Chondrocyte (in vitro differentiated cells): ENCODE results near the gene SLC9C2. TPM values are rescaled to one million over a fixed set of nuclear protein-coding genes. Genes with fewer than 3 reads are reported as not detected.

Experiments
- DNase-seq: peaks from one replicate; pipeline ENCODE4 v3.0.0; 2021; ENCODE audit warnings: mixed read lengths, low spot score
- H3K27ac Mint-ChIP-seq: one replicate; pipeline ENCODE4 v1.8.0; 2021; ENCODE audit warnings: mild to moderate bottlenecking, moderate library complexity, mixed read lengths; ENCODE audit not compliant: unreplicated experiment
- H3K27me3 Mint-ChIP-seq: 2 replicates; pipeline ENCODE4 v1.8.0; 2021; ENCODE audit warnings: low read depth, mixed read lengths
- H3K36me3 Mint-ChIP-seq: 2 replicates; pipeline ENCODE4 v1.8.0; 2021; ENCODE audit warnings: low read depth, mixed read lengths
- H3K4me1 Mint-ChIP-seq: 2 replicates; pipeline ENCODE4 v1.8.0; 2021; ENCODE audit warnings: low read depth, mild to moderate bottlenecking, mixed read lengths
- H3K4me3 Mint-ChIP-seq: one replicate; pipeline ENCODE4 v1.8.0; 2021; ENCODE audit warnings: mild to moderate bottlenecking, moderate library complexity, mixed read lengths; ENCODE audit not compliant: unreplicated experiment
- H3K9me3 Mint-ChIP-seq: 2 replicates; pipeline ENCODE4 v1.8.0; 2021; ENCODE audit warnings: low read depth, mixed read lengths
- total RNA-seq: library from RNA; stranded (reverse); gene quantifications from 3 replicates; pipeline ENCODE4 v1.2.1, GENCODE V29; 2021
- TF ChIP-seq, protein P1 (sequence below): fragments of 200-600 bp; sonication (generic); IDR thresholded peaks from 2 replicates; pipeline ENCODE4 v1.5.0; 2021; ENCODE audit warnings: antibody characterized with exemption, mild to moderate bottlenecking, moderate library complexity

The SLC9C2 gene
- total RNA-seq, 1 donor from 2014 or later, result not detected

DNA sequence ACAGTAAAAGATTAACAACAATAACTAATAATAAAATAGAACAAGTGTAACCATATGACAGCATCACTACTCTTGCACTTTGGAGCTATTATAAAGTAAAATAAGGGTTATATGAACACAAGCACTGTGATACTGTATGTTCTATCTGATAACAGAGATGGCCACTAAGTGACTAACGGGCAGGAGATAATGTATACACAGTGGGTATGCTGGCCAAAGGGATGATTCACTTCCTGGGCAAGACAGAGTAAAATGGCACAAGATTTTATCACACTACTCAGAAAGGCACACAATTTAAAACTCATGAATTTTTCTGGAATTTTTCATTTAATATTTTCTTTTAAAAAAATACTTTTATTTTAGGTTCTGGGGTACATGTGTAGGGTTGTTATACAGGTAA is 12.3 kb downstream of the SLC9C2 start:
- DNase-seq, result no peak
- H3K36me3 Mint-ChIP-seq, result no peaks in the 10 kb centered on the region
- TF ChIP-seq, protein P1, sequence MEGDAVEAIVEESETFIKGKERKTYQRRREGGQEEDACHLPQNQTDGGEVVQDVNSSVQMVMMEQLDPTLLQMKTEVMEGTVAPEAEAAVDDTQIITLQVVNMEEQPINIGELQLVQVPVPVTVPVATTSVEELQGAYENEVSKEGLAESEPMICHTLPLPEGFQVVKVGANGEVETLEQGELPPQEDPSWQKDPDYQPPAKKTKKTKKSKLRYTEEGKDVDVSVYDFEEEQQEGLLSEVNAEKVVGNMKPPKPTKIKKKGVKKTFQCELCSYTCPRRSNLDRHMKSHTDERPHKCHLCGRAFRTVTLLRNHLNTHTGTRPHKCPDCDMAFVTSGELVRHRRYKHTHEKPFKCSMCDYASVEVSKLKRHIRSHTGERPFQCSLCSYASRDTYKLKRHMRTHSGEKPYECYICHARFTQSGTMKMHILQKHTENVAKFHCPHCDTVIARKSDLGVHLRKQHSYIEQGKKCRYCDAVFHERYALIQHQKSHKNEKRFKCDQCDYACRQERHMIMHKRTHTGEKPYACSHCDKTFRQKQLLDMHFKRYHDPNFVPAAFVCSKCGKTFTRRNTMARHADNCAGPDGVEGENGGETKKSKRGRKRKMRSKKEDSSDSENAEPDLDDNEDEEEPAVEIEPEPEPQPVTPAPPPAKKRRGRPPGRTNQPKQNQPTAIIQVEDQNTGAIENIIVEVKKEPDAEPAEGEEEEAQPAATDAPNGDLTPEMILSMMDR, result no peak
- no peaks in the 10 kb centered on the region for H3K4me1 Mint-ChIP-seq
- no peak overlapping the region for H3K27ac Mint-ChIP-seq
- H3K9me3 Mint-ChIP-seq, result peaks cover 4% of the 10 kb centered on the region
- peaks cover 6% of the 10 kb centered on the region for H3K27me3 Mint-ChIP-seq
- no peak overlapping the region for H3K4me3 Mint-ChIP-seq

DNA sequence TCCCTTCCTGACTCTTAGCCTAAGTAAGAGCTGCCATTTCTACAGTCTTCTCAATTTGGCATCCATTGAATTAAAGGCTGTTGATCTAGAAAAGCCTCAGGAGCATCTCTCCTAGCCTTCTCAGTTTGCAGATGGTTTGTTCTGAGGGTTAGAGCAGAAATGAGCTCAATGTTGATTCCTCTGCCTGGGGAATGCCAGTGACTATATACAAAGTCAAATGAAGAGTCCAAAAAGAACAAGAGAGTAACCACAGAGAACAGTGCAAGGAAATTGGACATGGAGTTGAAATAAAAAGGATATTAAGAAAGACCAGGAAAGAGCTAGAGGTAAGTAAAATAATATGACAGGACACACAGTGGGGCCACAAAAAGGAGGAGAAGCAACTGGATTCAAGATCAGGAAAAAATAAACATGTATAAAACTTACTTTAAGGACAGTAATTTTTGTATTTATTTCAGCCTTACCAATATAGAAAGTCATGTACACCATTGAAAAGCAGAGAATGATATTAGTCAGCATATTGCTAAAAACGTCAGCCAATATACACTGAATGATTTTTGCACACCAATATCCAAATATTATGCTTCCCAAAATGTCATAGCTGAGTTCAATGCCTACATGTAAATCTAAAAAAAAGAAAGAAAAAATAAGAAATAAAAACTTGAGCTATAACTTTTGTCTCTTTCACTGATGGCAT is 21.3 kb downstream of the SLC9C2 start:
- Mint-ChIP-seq H3K36me3 (no peaks in the 10 kb centered on the region), H3K4me3 (no peak overlapping the region), H3K4me1 (peaks cover 1% of the 10 kb centered on the region), H3K27ac (no peak overlapping the region), H3K27me3 (peaks cover 4% of the 10 kb centered on the region), H3K9me3 (no peaks in the 10 kb centered on the region)
- no peak for DNase-seq
- TF ChIP-seq, protein P1, result no peak

DNA sequence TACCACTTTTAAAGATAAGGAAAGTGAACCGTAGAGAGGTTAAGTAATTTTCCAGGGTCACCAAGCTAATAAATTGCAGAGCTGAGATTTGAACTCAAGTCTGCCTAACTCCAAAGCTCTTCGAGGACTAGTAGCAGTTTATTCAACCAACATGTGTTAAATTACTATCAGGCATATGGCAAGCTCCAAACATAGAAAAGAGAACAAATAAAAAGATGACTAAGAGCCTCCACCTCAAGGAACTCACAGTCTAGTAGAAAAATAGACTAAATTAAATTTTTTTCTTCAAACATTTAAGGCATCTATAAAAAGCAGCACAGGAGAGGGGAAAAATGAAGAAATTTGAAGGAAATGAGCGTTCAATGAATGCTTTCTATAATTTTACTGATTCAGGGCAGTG is 22.2 kb downstream of the SLC9C2 start:
- Mint-ChIP-seq H3K9me3 (no peaks in the 10 kb centered on the region), H3K36me3 (no peaks in the 10 kb centered on the region), H3K4me1 (peaks cover 3% of the 10 kb centered on the region), H3K4me3 (no peak overlapping the region), H3K27ac (no peak overlapping the region), H3K27me3 (peaks cover 4% of the 10 kb centered on the region)
- no peak for DNase-seq
- TF ChIP-seq, protein P1, result no peak

DNA sequence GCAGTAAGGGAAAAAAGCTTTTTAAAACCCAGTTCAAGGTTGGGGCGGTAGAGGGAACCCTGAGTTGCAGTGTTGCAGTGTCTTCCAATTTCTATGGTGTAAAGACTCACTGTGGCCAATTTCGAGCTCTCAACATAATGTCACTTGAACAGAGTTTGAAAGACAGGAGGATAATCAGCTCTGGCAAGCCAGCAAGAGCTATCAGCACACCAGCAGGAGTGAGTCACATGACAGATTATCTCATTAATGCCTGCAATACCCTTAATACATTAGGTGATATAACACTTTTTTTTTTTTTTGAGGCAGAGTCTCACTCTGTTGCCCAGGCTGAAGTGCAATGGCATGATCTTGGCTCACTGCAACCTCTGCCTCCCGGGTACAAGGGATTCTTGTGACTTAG is 22.8 kb downstream of the SLC9C2 start:
- no peak overlapping the region for H3K4me3 Mint-ChIP-seq
- TF ChIP-seq, protein P1, result no peak
- H3K27me3 Mint-ChIP-seq, result peaks cover 4% of the 10 kb centered on the region
- no peaks in the 10 kb centered on the region for H3K36me3 Mint-ChIP-seq
- no peaks in the 10 kb centered on the region for H3K9me3 Mint-ChIP-seq
- peaks cover 3% of the 10 kb centered on the region for H3K4me1 Mint-ChIP-seq
- no peak overlapping the region for H3K27ac Mint-ChIP-seq
- DNase-seq, result no peak

DNA sequence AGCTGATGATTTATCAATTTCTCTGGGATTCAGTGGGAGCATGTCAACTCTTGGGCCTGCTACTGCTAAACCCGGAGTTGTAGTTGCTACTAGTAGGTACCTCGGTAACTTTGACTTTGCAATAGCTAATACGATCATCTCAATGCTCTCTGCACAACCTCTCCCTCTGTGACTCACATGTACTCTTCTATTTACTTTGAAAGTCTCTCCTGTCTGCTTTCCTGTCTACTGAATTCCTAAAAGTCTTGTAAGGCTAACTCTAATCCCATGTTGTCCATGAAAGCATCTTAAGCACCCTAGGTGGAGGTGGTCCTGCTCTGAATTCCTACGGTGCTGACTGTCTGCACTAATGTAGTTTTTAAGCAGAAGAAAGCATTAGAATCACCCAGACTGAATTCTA is 29.3 kb downstream of the SLC9C2 start:
- no peak overlapping the region for H3K27ac Mint-ChIP-seq
- TF ChIP-seq, protein P1, result no peak
- H3K9me3 Mint-ChIP-seq, result peaks cover 1% of the 10 kb centered on the region
- H3K4me3 Mint-ChIP-seq, result no peak overlapping the region
- no peaks in the 10 kb centered on the region for H3K36me3 Mint-ChIP-seq
- peaks cover 3% of the 10 kb centered on the region for H3K4me1 Mint-ChIP-seq
- peaks cover 2% of the 10 kb centered on the region for H3K27me3 Mint-ChIP-seq
- DNase-seq, result no peak
